IMR-90 (cell line): ENCODE measurements around the gene MCM5. TPM values are rescaled to one million over a fixed set of nuclear protein-coding genes. Genes with fewer than 3 reads are reported as not detected.
A peak's percentile ranks its signal among the peaks of the same experiment; 100 is the strongest.

Source experiments
- ATAC-seq: fragments of 200-7000 bp; cut with Tn5 transposase; 2 replicates; pipeline ENCODE4 v1.9.1; 2020; ENCODE audit warnings: low read depth, mild to moderate bottlenecking, moderate library complexity
- BruUV-seq: library from RNA; stranded (reverse); fragments of 400-500 nt; replicated peaks from 2 replicates; lab custom pipeline; 2021; lab: Mats Ljungman, UMichigan
- CTCF ChIA-PET: fragments of 300-600 bp; formaldehyde crosslinking; extraction: SDS; loops from one replicate; lab custom pipeline; 2021; ENCODE audit warnings: antibody characterized with exemption; lab: Yijun Ruan, JAX
- POLR2A ChIA-PET: fragments of 300-600 bp; sonication (Branson Sonifier 250); formaldehyde crosslinking; loops from one replicate; lab custom pipeline; 2022; ENCODE audit warnings: antibody characterized with exemption; ENCODE audit not compliant: unreplicated experiment; lab: Charles Lee
- DNase-seq: peaks from one replicate; pipeline ENCODE4 v3.0.0; 2013
- H2AFZ ChIP-seq: replicated peaks from 2 replicates; pipeline ENCODE3; 2013; ENCODE audit warnings: low read length, mild to moderate bottlenecking; ENCODE audit not compliant: poor library complexity
- H2AK5ac ChIP-seq: 2 replicates; pipeline ENCODE4 v1.6.1; 2013; ENCODE audit warnings: low read depth, low read length, inconsistent platforms
- H2AK9ac ChIP-seq: replicated peaks from 2 replicates; pipeline ENCODE3; 2013; ENCODE audit warnings: mild to moderate bottlenecking, low read depth, low read length, moderate library complexity; ENCODE audit not compliant: poor library complexity
- H2BK120ac ChIP-seq: 2 replicates; pipeline ENCODE4 v1.6.1; 2013; ENCODE audit warnings: low read depth, low read length, inconsistent platforms
- H2BK15ac ChIP-seq: 3 replicates; pipeline ENCODE4 v1.6.1; 2013; ENCODE audit warnings: low read depth, low read length, inconsistent platforms
- H2BK20ac ChIP-seq: 2 replicates; pipeline ENCODE4 v1.6.1; 2013; ENCODE audit warnings: low read depth, mild to moderate bottlenecking, inconsistent platforms, low read length, moderate library complexity
- H2BK5ac ChIP-seq: 2 replicates; pipeline ENCODE4 v1.6.1; 2013; ENCODE audit warnings: mild to moderate bottlenecking, low read depth, low read length, inconsistent platforms; ENCODE audit not compliant: poor library complexity, severe bottlenecking
- H3K14ac ChIP-seq: replicated peaks from 2 replicates; pipeline ENCODE4 v1.6.1; 2013; ENCODE audit warnings: low read depth, low read length, inconsistent platforms
- H3K18ac ChIP-seq: 2 replicates; pipeline ENCODE4 v1.6.1; 2013; ENCODE audit warnings: low read depth, low read length, control low read depth
- H3K23ac ChIP-seq: 2 replicates; pipeline ENCODE4 v1.6.1; 2013; ENCODE audit warnings: low read depth, low read length, inconsistent platforms
- H3K27ac ChIP-seq: 2 replicates; pipeline ENCODE4 v1.5.1; 2013; ENCODE audit warnings: mild to moderate bottlenecking, control low read depth, low read length; ENCODE audit not compliant: insufficient read depth
- H3K27me3 ChIP-seq: 2 replicates; pipeline ENCODE4 v1.6.1; 2013; ENCODE audit warnings: low read length; ENCODE audit not compliant: control insufficient read depth, insufficient read depth
- H3K36me3 ChIP-seq: 2 replicates; pipeline ENCODE4 v1.6.1; 2013; ENCODE audit warnings: low read length, mixed read lengths; ENCODE audit not compliant: control insufficient read depth, insufficient read depth
- H3K4ac ChIP-seq: 2 replicates; pipeline ENCODE4 v1.6.1; 2013; ENCODE audit warnings: low read depth, low read length, inconsistent platforms
- H3K4me1 ChIP-seq: 2 replicates; pipeline ENCODE4 v1.6.1; 2013; ENCODE audit warnings: low read length, mixed read lengths; ENCODE audit not compliant: control insufficient read depth, insufficient read depth
- H3K4me2 ChIP-seq: 2 replicates; pipeline ENCODE4 v1.6.1; 2013; ENCODE audit warnings: low read depth, mild to moderate bottlenecking, control low read depth, low read length, moderate library complexity
- H3K4me3 ChIP-seq: 2 replicates; pipeline ENCODE4 v1.5.1; 2013; ENCODE audit warnings: low read depth, mild to moderate bottlenecking, control low read depth, low read length, moderate library complexity; ENCODE audit not compliant: insufficient read depth
- H3K56ac ChIP-seq: 2 replicates; pipeline ENCODE4 v1.6.1; 2013; ENCODE audit warnings: low read length, inconsistent platforms; ENCODE audit not compliant: insufficient read depth; ENCODE audit errors: extremely low read depth
- H3K79me1 ChIP-seq, 2 experiments: 2 replicates each; pipeline ENCODE4 v1.6.1; 2013; ENCODE audit warnings: low read length in 2 of 2, inconsistent platforms in 1 of 2, low read depth in 1 of 2
- H3K9ac ChIP-seq: 2 replicates; pipeline ENCODE4 v1.6.1; 2013; ENCODE audit warnings: low read depth, low read length, control low read depth
- H3K9me1 ChIP-seq: 2 replicates; pipeline ENCODE4 v1.6.1; 2013; ENCODE audit warnings: low read length, inconsistent platforms; ENCODE audit not compliant: insufficient read depth
- H3K9me3 ChIP-seq: 2 replicates; pipeline ENCODE4 v1.6.1; 2013; ENCODE audit warnings: low read length; ENCODE audit not compliant: control insufficient read depth, insufficient read depth
- H4K20me1 ChIP-seq: 2 replicates; pipeline ENCODE4 v1.6.1; 2013; ENCODE audit warnings: low read length, inconsistent platforms; ENCODE audit not compliant: insufficient read depth
- H4K5ac ChIP-seq: 2 replicates; pipeline ENCODE4 v1.6.1; 2013; ENCODE audit warnings: mild to moderate bottlenecking, low read depth, low read length, control low read depth
- H4K8ac ChIP-seq, 2 experiments: 2 replicates each; pipeline ENCODE4 v1.6.1; 2013; ENCODE audit warnings: low read depth in 2 of 2, low read length in 2 of 2, control low read depth in 1 of 2, inconsistent platforms in 1 of 2
- H4K91ac ChIP-seq: 2 replicates; pipeline ENCODE4 v1.6.1; 2013; ENCODE audit warnings: low read depth, low read length, inconsistent platforms; ENCODE audit not compliant: insufficient read depth
- BHLHE40 ChIP-seq: fragments of 150-350 bp; IDR thresholded peaks from 2 replicates; pipeline ENCODE4 v1.6.1; 2016; ENCODE audit warnings: mild to moderate bottlenecking, low read depth, low read length
- CEBPB ChIP-seq: IDR thresholded peaks from 2 replicates; pipeline ENCODE4 v1.6.1; 2012; ENCODE audit warnings: low read depth, low read length, improper control_type of control experiment
- CHD1 ChIP-seq: IDR thresholded peaks from 2 replicates; pipeline ENCODE4 v1.6.1; 2012; ENCODE audit warnings: low read depth, low read length, improper control_type of control experiment
- CTCF ChIP-seq: conservative IDR thresholded peaks from 2 replicates; pipeline ENCODE4 v1.5.1; 2012; ENCODE audit warnings: mild to moderate bottlenecking, low read depth, low read length, improper control_type of control experiment
- ELK1 ChIP-seq: fragments of 150-350 bp; IDR thresholded peaks from 2 replicates; pipeline ENCODE4 v1.6.1; 2016; ENCODE audit warnings: low read depth, mild to moderate bottlenecking, low read length, moderate library complexity, borderline replicate concordance
- FOS ChIP-seq: fragments of 150-350 bp; IDR thresholded peaks from 2 replicates; pipeline ENCODE4 v1.6.1; 2016; ENCODE audit warnings: low read depth, low read length
- MAFK ChIP-seq: IDR thresholded peaks from 2 replicates; pipeline ENCODE4 v1.6.1; 2012; ENCODE audit warnings: low read depth, low read length, improper control_type of control experiment
- MAZ ChIP-seq: IDR thresholded peaks from 2 replicates; pipeline ENCODE4 v1.6.1; 2012; ENCODE audit warnings: low read depth, mild to moderate bottlenecking, low read length, improper control_type of control experiment, moderate library complexity, borderline replicate concordance
- MXI1 ChIP-seq: IDR thresholded peaks from 2 replicates; pipeline ENCODE4 v1.6.1; 2012; ENCODE audit warnings: low read depth, mild to moderate bottlenecking, low read length, moderate library complexity, borderline replicate concordance
- NFE2L2 ChIP-seq: fragments of 150-350 bp; IDR thresholded peaks from 2 replicates; pipeline ENCODE4 v1.6.1; 2016; ENCODE audit warnings: low read depth, mild to moderate bottlenecking, low read length
- POLR2A ChIP-seq: IDR thresholded peaks from 2 replicates; pipeline ENCODE4 v1.6.1; 2012; ENCODE audit warnings: mild to moderate bottlenecking, low read depth, low read length
- RAD21 ChIP-seq: IDR thresholded peaks from 2 replicates; pipeline ENCODE4 v1.6.1; 2012; ENCODE audit warnings: low read length, improper control_type of control experiment
- RCOR1 ChIP-seq: IDR thresholded peaks from 2 replicates; pipeline ENCODE4 v1.6.1; 2012; ENCODE audit warnings: mild to moderate bottlenecking, low read length, improper control_type of control experiment; ENCODE audit not compliant: insufficient replicate concordance
- RFX5 ChIP-seq: IDR thresholded peaks from 2 replicates; pipeline ENCODE4 v1.8.0; 2012; ENCODE audit warnings: low read depth, mild to moderate bottlenecking, low read length, moderate library complexity
- SMC3 ChIP-seq: fragments of 150-350 bp; IDR thresholded peaks from 2 replicates; pipeline ENCODE4 v1.6.1; 2016; ENCODE audit warnings: low read depth, mild to moderate bottlenecking, antibody characterized with exemption, low read length, moderate library complexity
- USF2 ChIP-seq: fragments of 150-350 bp; IDR thresholded peaks from 2 replicates; pipeline ENCODE4 v1.6.1; 2017; ENCODE audit warnings: mild to moderate bottlenecking, antibody characterized with exemption, low read length, low read depth
- WGBS, 2 experiments: methylation state at CpG; one replicate each; pipeline versions ENCODE4 v1.1.5 to v1.1.7; 2013; ENCODE audit warnings: missing lambda C conversion rate in 2 of 2; ENCODE audit not compliant: insufficient read length in 1 of 2; ENCODE audit errors: extremely low coverage in 2 of 2; 5-methylcytosine and 5-hydroxymethylcytosine counted together
- dilution Hi-C: fragments of 300-500 bp; cut with HindIII; formaldehyde crosslinking; loops from one replicate; pipeline ENCODE4 v1.14.3; 2018; ENCODE audit warnings: low sequenced_read_pairs; ENCODE audit not compliant: unreplicated experiment
- in situ Hi-C: fragments of 300-500 bp; cut with MboI; formaldehyde crosslinking; loops from 3 replicates; pipeline ENCODE4 v1.14.3; 2019; ENCODE audit warnings: low sequenced_read_pairs, inconsistent platforms, mixed read lengths
- intact Hi-C: fragments of 100-400 bp; cut with micrococcal nuclease; formaldehyde crosslinking; loops from 2 replicates; pipeline ENCODE4 v1.10.0; 2022
- polyA plus RNA-seq, 3 experiments: library from polyadenylated mRNA; depleted of rRNA; stranded (reverse); fragments of >200 nt; gene quantifications; 2 replicates each; pipeline ENCODE4 v1.2.3, GENCODE V29; 2012; ENCODE audit warnings: low replicate concordance in 1 of 3
- total RNA-seq: library from RNA; depleted of rRNA; stranded (reverse); fragments of >200 nt; gene quantifications from 2 replicates; pipeline ENCODE4 v1.2.3, GENCODE V29; 2012

Gene MCM5
- total and polyA plus RNA-seq, 2 of the 4 experiments (the other 2 are of a cell fraction), result 43.0 to 58.6 TPM

GRCh38 chr22:35445933-35446332 is 46.0 kb downstream of the MCM5 start:
- dilution Hi-C loops (no loop called here), in situ Hi-C loops (no loop called here), intact Hi-C loops (loop anchor here (5.0 kb wide), 1 partner anchor 121 kb away; no protein-coding TSS in a partner anchor)
- peak overlapping the region; percentile 69 for H3K23ac ChIP-seq
- peak overlapping the region; percentile 69 for H2BK5ac ChIP-seq
- H2AFZ ChIP-seq, result peak overlapping the region; percentile 82
- peaks cover 0 to 12% of the 10 kb centered on the region in 2 experiments; a peak in 1 of 4 replicates for H3K79me1 ChIP-seq
- H3K9me1 ChIP-seq, result peaks cover 18% of the 10 kb centered on the region
- H3K4me1 ChIP-seq, result peaks cover 21% of the 10 kb centered on the region
- H2BK120ac ChIP-seq, result peak overlapping the region; percentile 90
- H3K14ac ChIP-seq, result peak overlapping the region; percentile 51
- H2BK15ac ChIP-seq, result peak overlapping the region; percentile 89
- peak overlapping the region; percentile 59 to 92 for H4K8ac ChIP-seq
- H3K27ac ChIP-seq, result peak overlapping the region; percentile 66
- no peaks in the 10 kb centered on the region for H3K9me3 ChIP-seq
- H3K27me3 ChIP-seq, result no peaks in the 10 kb centered on the region
- peak overlapping the region; percentile 88 for H2BK20ac ChIP-seq
- no peaks in the 10 kb centered on the region for H3K36me3 ChIP-seq
- no peak for DNase-seq
- peak overlapping the region; percentile 86 for H2AK9ac ChIP-seq
- H3K9ac ChIP-seq, result peak overlapping the region; percentile 4; the same call in 1 of the 2 replicates
- peak overlapping the region; percentile 55 for H3K18ac ChIP-seq
- 60% methylated on average over 2 of the region's 4 CpGs; no CpG with 5 or more reads in 1 of the 2 experiments for WGBS, 2 experiments
- CTCF ChIA-PET, result no interaction called here
- POLR2A ChIA-PET, result interaction anchor here (0.5 kb wide), 1 partner anchor 999 kb away, joined by 5 read pairs; no protein-coding TSS in a partner anchor
- no peak overlapping the region for H3K4me3 ChIP-seq
- TF ChIP-seq NFE2L2, result no peak
- no peak for TF ChIP-seq MAZ
- TF ChIP-seq BHLHE40, result no peak
- TF ChIP-seq CTCF, result no peak
- no peak for TF ChIP-seq RAD21
- TF ChIP-seq CEBPB, result no peak
- no peak for TF ChIP-seq POLR2A
- TF ChIP-seq ELK1, result no peak
- no peak for TF ChIP-seq RCOR1
- TF ChIP-seq CHD1, result no peak
- TF ChIP-seq SMC3, result no peak
- TF ChIP-seq MAFK, result no peak
- TF ChIP-seq MXI1, result no peak
- TF ChIP-seq RFX5, result no peak
- TF ChIP-seq USF2, result no peak
- no peak for TF ChIP-seq FOS
- H2AK5ac ChIP-seq, result peak overlapping the region; percentile 81
- BruUV-seq, result no TSS peak
- H4K5ac ChIP-seq, result peak overlapping the region; percentile 82
- H3K56ac ChIP-seq, result 0 out of 2 replicates have a peak overlapping the region, but pooled peaks have one; percentile 22
- H3K4ac ChIP-seq, result peak overlapping the region; percentile 81
- H3K4me2 ChIP-seq, result peak overlapping the region; percentile 16
- no peaks in the 10 kb centered on the region for H4K20me1 ChIP-seq
- H4K91ac ChIP-seq, result peak overlapping the region; percentile 89
- peak; percentile 32 for ATAC-seq
